Activated T-helper 1 cell treated with anti-CD3 and anti-CD28 coated beads, Interleukin-12 subunit alpha, Interleukin-12 subunit beta, Interleukin-2, Interleukin-4 antibody, amounts not matched to agents 30 ng/mL and 10 ng/mL and 1 ng/mL, durations not matched to agents 14 hours and 24 hours and 36 hours (primary cell): Measurements from ENCODE around the gene ITGBL1. TPM values are rescaled to one million over a fixed set of nuclear protein-coding genes. Genes with fewer than 3 reads are reported as not detected.

Experiments used
- DNase-seq: peaks from one replicate; pipeline ENCODE4 v3.0.0; 2021; ENCODE audit warnings: low spot score
- H3K27ac Mint-ChIP-seq: one replicate; pipeline ENCODE4 v1.8.0; 2021; ENCODE audit warnings: mild to moderate bottlenecking, mixed read lengths
- H3K27me3 Mint-ChIP-seq: one replicate; pipeline ENCODE4 v1.8.0; 2022; ENCODE audit warnings: mild to moderate bottlenecking, moderate library complexity, mixed read lengths; ENCODE audit not compliant: insufficient read depth
- H3K36me3 Mint-ChIP-seq: one replicate; pipeline ENCODE4 v1.8.0; 2021; ENCODE audit warnings: low read depth, mixed read lengths
- H3K4me1 Mint-ChIP-seq: one replicate; pipeline ENCODE4 v1.8.0; 2021; ENCODE audit warnings: low read depth, mixed read lengths
- H3K4me3 Mint-ChIP-seq: one replicate; pipeline ENCODE4 v1.8.0; 2021; ENCODE audit warnings: mild to moderate bottlenecking, moderate library complexity, mixed read lengths
- H3K9me3 Mint-ChIP-seq: one replicate; pipeline ENCODE4 v1.8.0; 2021; ENCODE audit warnings: mixed read lengths
- intact Hi-C: fragments of 100-400 bp; cut with micrococcal nuclease; formaldehyde crosslinking; loops from one replicate; pipeline ENCODE4 v1.15.1; 2024
- total RNA-seq: library from RNA; stranded (reverse); gene quantifications from 2 replicates; pipeline ENCODE4 v1.2.3, GENCODE V29; 2022

The ITGBL1 gene
- total RNA-seq, 1 donor from 2014 or later = not detected

GRCh38 chr13:101738336-101738735 is 285.9 kb downstream of the ITGBL1 start:
- H3K9me3 Mint-ChIP-seq = no peaks in the 10 kb centered on the region
- H3K4me3 Mint-ChIP-seq = no peak overlapping the region
- H3K4me1 Mint-ChIP-seq = no peaks in the 10 kb centered on the region
- intact Hi-C loops = no loop called here
- no peaks in the 10 kb centered on the region for H3K27me3 Mint-ChIP-seq
- no peak overlapping the region for H3K27ac Mint-ChIP-seq
- no peak for DNase-seq
- H3K36me3 Mint-ChIP-seq = no peaks in the 10 kb centered on the region

- intact Hi-C loops = no loop called here
- H3K36me3 Mint-ChIP-seq = no peaks in the 10 kb centered on the region
- no peak for DNase-seq
- H3K9me3 Mint-ChIP-seq = no peaks in the 10 kb centered on the region
- no peak overlapping the region for H3K27ac Mint-ChIP-seq
- no peak overlapping the region for H3K4me3 Mint-ChIP-seq
- no peaks in the 10 kb centered on the region for H3K4me1 Mint-ChIP-seq
- no peaks in the 10 kb centered on the region for H3K27me3 Mint-ChIP-seq
Measured at GRCh38 chr13:101739382-101740178, 287.1 kb downstream of the ITGBL1 start.

GRCh38 chr13:101746513-101746912 is 294.0 kb downstream of the ITGBL1 start:
- Mint-ChIP-seq H3K27me3 (no peaks in the 10 kb centered on the region), H3K4me1 (no peaks in the 10 kb centered on the region), H3K36me3 (no peaks in the 10 kb centered on the region), H3K4me3 (no peak overlapping the region), H3K9me3 (no peaks in the 10 kb centered on the region), H3K27ac (no peak overlapping the region)
- DNase-seq = no peak
- intact Hi-C loops = no loop called here

- no peak overlapping the region for H3K27ac Mint-ChIP-seq
- intact Hi-C loops = no loop called here
- no peaks in the 10 kb centered on the region for H3K36me3 Mint-ChIP-seq
Measured at GRCh38 chr13:101747039-101747438, 294.6 kb downstream of the ITGBL1 start.

GRCh38 chr13:101749584-101749983 is 297.1 kb downstream of the ITGBL1 start:
- no peak overlapping the region for H3K27ac Mint-ChIP-seq
- no peaks in the 10 kb centered on the region for H3K27me3 Mint-ChIP-seq
- H3K36me3 Mint-ChIP-seq = no peaks in the 10 kb centered on the region
- no peaks in the 10 kb centered on the region for H3K4me1 Mint-ChIP-seq
- intact Hi-C loops = no loop called here
- H3K4me3 Mint-ChIP-seq = no peak overlapping the region
- no peak for DNase-seq
- H3K9me3 Mint-ChIP-seq = no peaks in the 10 kb centered on the region

More at GRCh38 chr13:101747039-101747438, 294.6 kb downstream of the ITGBL1 start:
- Mint-ChIP-seq H3K4me3 (no peak overlapping the region), H3K4me1 (no peaks in the 10 kb centered on the region), H3K27me3 (no peaks in the 10 kb centered on the region), H3K9me3 (no peaks in the 10 kb centered on the region)
- DNase-seq = no peak

- Mint-ChIP-seq H3K9me3 (no peaks in the 10 kb centered on the region), H3K27ac (no peak overlapping the region), H3K4me1 (no peaks in the 10 kb centered on the region), H3K4me3 (no peak overlapping the region), H3K36me3 (no peaks in the 10 kb centered on the region), H3K27me3 (no peaks in the 10 kb centered on the region)
- intact Hi-C loops = no loop called here
- no peak for DNase-seq
Measured at GRCh38 chr13:101751488-101751887, 299.0 kb downstream of the ITGBL1 start.

- intact Hi-C loops = no loop called here
- Mint-ChIP-seq H3K9me3 (no peaks in the 10 kb centered on the region), H3K4me3 (no peak overlapping the region), H3K4me1 (no peaks in the 10 kb centered on the region), H3K27ac (no peak overlapping the region), H3K36me3 (no peaks in the 10 kb centered on the region), H3K27me3 (no peaks in the 10 kb centered on the region)
- no peak for DNase-seq
Measured at GRCh38 chr13:101752432-101752831, 300.0 kb downstream of the ITGBL1 start.

- DNase-seq = no peak
- H3K4me1 Mint-ChIP-seq = no peaks in the 10 kb centered on the region
- H3K4me3 Mint-ChIP-seq = no peak overlapping the region
- H3K36me3 Mint-ChIP-seq = no peaks in the 10 kb centered on the region
- H3K27me3 Mint-ChIP-seq = no peaks in the 10 kb centered on the region
- intact Hi-C loops = no loop called here
- no peaks in the 10 kb centered on the region for H3K9me3 Mint-ChIP-seq
- H3K27ac Mint-ChIP-seq = no peak overlapping the region
Measured at GRCh38 chr13:101755228-101755887, 302.9 kb downstream of the ITGBL1 start.

GRCh38 chr13:101757446-101758039 is 305.1 kb downstream of the ITGBL1 start:
- DNase-seq = no peak
- Mint-ChIP-seq H3K27ac (no peak overlapping the region), H3K9me3 (no peaks in the 10 kb centered on the region), H3K27me3 (no peaks in the 10 kb centered on the region), H3K4me3 (no peak overlapping the region), H3K4me1 (no peaks in the 10 kb centered on the region), H3K36me3 (no peaks in the 10 kb centered on the region)
- intact Hi-C loops = loop anchor here (1.0 kb wide), 2 partner anchors 243 to 612 kb away; no protein-coding TSS in a partner anchor

GRCh38 chr13:101763191-101763590 is 310.7 kb downstream of the ITGBL1 start:
- H3K4me3 Mint-ChIP-seq = no peak overlapping the region
- no peak overlapping the region for H3K27ac Mint-ChIP-seq

More at GRCh38 chr13:101763191-101763590, 310.7 kb downstream of the ITGBL1 start:
- DNase-seq = no peak
- Mint-ChIP-seq H3K4me1 (no peaks in the 10 kb centered on the region), H3K9me3 (no peaks in the 10 kb centered on the region), H3K27me3 (peaks cover 2% of the 10 kb centered on the region), H3K36me3 (no peaks in the 10 kb centered on the region)
- intact Hi-C loops = no loop called here

Other genes with a start within 250 kb of the ITGBL1 start
- not detected in 2 replicates for gene NALCN, start 36.2 kb upstream of the ITGBL1 start, total RNA-seq